CD4-positive, alpha-beta T cell treated with Interferon gamma for 1 hour (primary cell): ENCODE data around the gene CIAO2A.

Experiments used
- DNase-seq: peaks from one replicate; pipeline ENCODE4 v3.0.0-alpha.2; 2020

CIAO2A gene

GRCh38 chr15:64037966-64038365 is 55.7 kb downstream of the CIAO2A start:
- DNase-seq: no peak

GRCh38 chr15:64037116-64037515 is 56.5 kb downstream of the CIAO2A start:
- no peak for DNase-seq

DNA sequence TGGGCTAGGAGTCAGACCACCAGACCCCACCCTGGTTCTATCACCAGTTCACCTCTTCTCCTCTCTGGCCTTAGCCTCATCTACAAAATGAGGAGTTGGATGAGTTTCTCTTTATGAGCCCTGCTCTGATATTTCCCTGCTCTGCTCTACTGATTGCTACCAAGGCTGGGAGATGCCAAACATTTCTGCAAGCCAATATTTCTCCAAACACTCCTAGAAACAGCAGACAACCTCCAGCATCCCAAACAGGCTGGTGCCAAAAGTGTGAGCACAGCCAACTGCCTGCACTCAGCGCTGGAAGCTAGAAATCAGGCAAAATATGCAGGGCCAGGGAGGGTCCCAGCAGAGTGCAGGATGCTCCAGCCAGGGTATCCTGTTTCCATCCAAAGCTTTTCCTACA is 58.1 kb downstream of the CIAO2A start:
- no peak for DNase-seq

DNA sequence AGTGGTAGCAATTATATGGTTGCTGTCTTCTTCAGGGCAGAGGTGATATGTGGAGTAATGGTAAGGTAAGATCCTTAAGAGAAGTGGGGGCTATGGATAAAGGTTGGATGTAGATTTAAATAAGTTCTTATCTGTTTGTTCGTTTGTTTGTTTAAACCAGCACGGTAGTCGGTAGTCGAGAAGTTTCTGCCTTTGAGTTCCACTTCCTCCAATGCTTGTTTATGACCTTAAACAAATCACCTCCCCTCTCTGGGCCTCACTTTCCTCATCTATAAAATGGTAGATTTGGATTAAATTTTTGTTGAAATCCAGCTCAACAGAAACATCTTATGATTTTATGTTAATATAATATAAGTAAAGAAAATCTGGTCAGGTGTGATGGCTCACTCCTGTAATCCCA is 59.1 kb downstream of the CIAO2A start:
- no peak for DNase-seq

DNA sequence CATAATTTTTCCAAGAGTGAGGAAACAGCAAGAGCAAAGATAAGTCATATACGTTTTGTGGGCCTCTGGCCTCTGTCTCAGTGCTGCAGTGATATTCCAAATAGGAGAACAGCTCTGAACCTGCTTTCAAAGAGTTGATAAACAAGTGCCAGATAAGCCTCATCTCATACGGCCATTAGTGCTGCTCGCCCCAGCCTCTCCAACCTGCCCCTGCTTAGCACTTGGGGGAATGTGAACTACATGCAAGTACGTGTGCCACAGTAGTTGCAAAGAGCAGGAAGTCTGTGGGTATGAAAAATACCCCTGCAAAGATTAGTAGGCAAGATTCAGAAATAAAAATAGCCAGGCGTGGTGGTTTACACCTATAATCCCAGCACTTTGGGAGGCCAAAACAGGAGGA is 61.3 kb downstream of the CIAO2A start:
- DNase-seq: no peak

- DNase-seq: no peak
Measured at GRCh38 chr15:64030123-64030522, 63.5 kb downstream of the CIAO2A start.

GRCh38 chr15:64029633-64030032 is 64.0 kb downstream of the CIAO2A start:
- DNase-seq: no peak

GRCh38 chr15:64029110-64029509 is 64.5 kb downstream of the CIAO2A start:
- DNase-seq: no peak

- DNase-seq: no peak
Measured at GRCh38 chr15:64026591-64026990, 67.0 kb downstream of the CIAO2A start.

- DNase-seq: no peak
Measured at GRCh38 chr15:64024172-64025050, 69.2 kb downstream of the CIAO2A start.

- DNase-seq: no peak
Measured at GRCh38 chr15:64023220-64023619, 70.4 kb downstream of the CIAO2A start.

DNA sequence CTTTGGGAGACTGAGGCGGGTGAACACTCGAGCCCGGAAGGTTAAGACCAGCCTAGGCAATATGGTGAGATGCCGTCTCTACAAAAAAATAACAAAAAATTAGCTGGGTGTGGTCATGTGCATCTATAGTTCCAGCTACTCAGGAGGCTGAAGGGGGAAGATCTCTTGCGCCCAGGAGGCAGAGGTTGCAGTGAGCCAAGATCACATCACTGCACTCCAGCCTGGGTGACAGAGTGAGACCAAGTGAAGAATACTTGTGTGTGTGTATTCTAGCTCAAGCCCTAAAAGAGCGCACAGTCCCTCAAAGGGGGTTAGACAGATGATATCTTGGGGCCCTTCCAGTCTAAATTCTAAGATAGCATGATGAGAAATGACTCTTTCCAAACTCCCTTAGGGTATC is 71.1 kb downstream of the CIAO2A start:
- DNase-seq: no peak
